Liver (tissue), 9 donors: ENCODE results near the gene IQSEC1. TPM values are rescaled to one million over a fixed set of nuclear protein-coding genes. Genes with fewer than 3 reads are reported as not detected.

Source experiments
- DNase-seq: peaks from one replicate; pipeline ENCODE4 v3.0.0-alpha.2; 2017; ENCODE audit warnings: low spot score
- H3K27ac ChIP-seq, 2 donors: one replicate each; pipeline ENCODE4 v1.7.0; 2013; ENCODE audit warnings: inconsistent platforms in 2 of 2, low read length in 2 of 2, control low read depth in 1 of 2, low read depth in 1 of 2, mild to moderate bottlenecking in 1 of 2
- H3K27me3 ChIP-seq, 4 donors: one replicate each; pipeline versions ENCODE4 v1.6.1 to v1.7.0; 2013; ENCODE audit warnings: low read length in 3 of 4, inconsistent platforms in 1 of 4, mild to moderate bottlenecking in 1 of 4, moderate library complexity in 1 of 4; ENCODE audit not compliant: control insufficient read depth in 4 of 4, insufficient read depth in 4 of 4
- H3K36me3 ChIP-seq, 4 donors: one replicate each; pipeline versions ENCODE4 v1.6.1 to v1.7.0; 2013; ENCODE audit warnings: low read length in 3 of 4, mild to moderate bottlenecking in 3 of 4, low read depth in 1 of 4, moderate library complexity in 1 of 4; ENCODE audit not compliant: control insufficient read depth in 4 of 4, insufficient read depth in 3 of 4
- H3K4me1 ChIP-seq, 4 donors: one replicate each; pipeline versions ENCODE4 v1.6.1 to v1.7.0; 2013; ENCODE audit warnings: low read length in 3 of 4, mild to moderate bottlenecking in 3 of 4, moderate library complexity in 1 of 4; ENCODE audit not compliant: control insufficient read depth in 4 of 4, insufficient read depth in 4 of 4
- H3K4me3 ChIP-seq, 3 donors: one replicate each; pipeline versions ENCODE4 v1.6.1 to v1.7.0; 2013; ENCODE audit warnings: low read length in 3 of 3, control low read depth in 1 of 3, low read depth in 1 of 3, mild to moderate bottlenecking in 1 of 3
- H3K9ac ChIP-seq, 2 donors: one replicate each; pipeline ENCODE4 v1.7.0; 2013; ENCODE audit warnings: low read length in 2 of 2, mild to moderate bottlenecking in 2 of 2, moderate library complexity in 2 of 2, control low read depth in 1 of 2, low read depth in 1 of 2
- H3K9me3 ChIP-seq, 4 donors: one replicate each; pipeline versions ENCODE4 v1.6.1 to v1.7.0; 2013; ENCODE audit warnings: low read length in 3 of 4; ENCODE audit not compliant: control insufficient read depth in 4 of 4
- EGR1 ChIP-seq, 2 donors: IDR thresholded peaks; 2 replicates each; pipeline ENCODE4 v1.6.1; 2016 to 2018; ENCODE audit warnings: antibody characterized with exemption in 2 of 2, low read depth in 2 of 2
- FOXA2 ChIP-seq: IDR thresholded peaks from 2 replicates; pipeline ENCODE4 v1.6.1; 2016; ENCODE audit warnings: antibody characterized with exemption
- GABPA ChIP-seq, 2 donors: IDR thresholded peaks in 1 of 2; conservative IDR thresholded peaks in 1 of 2; 2 replicates each; pipeline ENCODE4 v1.6.1; 2016; ENCODE audit warnings: antibody characterized with exemption in 2 of 2, mild to moderate bottlenecking in 1 of 2, moderate library complexity in 1 of 2
- HNF4A ChIP-seq, 2 donors: conservative IDR thresholded peaks; 2 replicates each; pipeline ENCODE4 v1.6.1; 2016; ENCODE audit warnings: antibody characterized with exemption in 2 of 2, mild to moderate bottlenecking in 2 of 2
- HNF4G ChIP-seq: IDR thresholded peaks from 2 replicates; pipeline ENCODE4 v1.6.1; 2016; ENCODE audit warnings: antibody characterized with exemption
- NR2F2 ChIP-seq: IDR thresholded peaks from 2 replicates; pipeline ENCODE4 v1.6.1; 2016; ENCODE audit warnings: antibody characterized with exemption
- RAD21 ChIP-seq, 2 donors: IDR thresholded peaks; 2 replicates each; pipeline ENCODE4 v1.6.1; 2016; ENCODE audit warnings: antibody characterized with exemption in 2 of 2, mild to moderate bottlenecking in 2 of 2
- RXRA ChIP-seq, 2 donors: IDR thresholded peaks; 2 replicates each; pipeline ENCODE4 v1.6.1; 2017 to 2018; ENCODE audit warnings: antibody characterized with exemption in 2 of 2, mild to moderate bottlenecking in 1 of 2
- SP1 ChIP-seq: IDR thresholded peaks from 2 replicates; pipeline ENCODE4 v1.6.1; 2018; ENCODE audit warnings: antibody characterized with exemption, mild to moderate bottlenecking
- WGBS: extraction: QIAGEN DNeasy Blood & Tissue Kit; methylation state at CpG from one replicate; pipeline ENCODE4 v1.1.7; 2013; 5-methylcytosine and 5-hydroxymethylcytosine counted together
- polyA plus RNA-seq, 2 donors: library from polyadenylated mRNA; stranded (reverse) in 1 of 2; unstranded in 1 of 2; fragments of 200-250 nt in 1 of 2; fragments of >200 nt in 1 of 2; fragmentation: Nextera tagmentation in 1 of 2; extraction: Ambion mirVana in 1 of 2; gene quantifications; one replicate each; pipeline versions ENCODE4 v1.2.1 to v1.2.3, GENCODE V29; 2013 to 2015
- total RNA-seq, 2 donors: library from RNA; depleted of rRNA; stranded (reverse); fragments of >200 nt; gene quantifications; one replicate each; pipeline ENCODE4 v1.2.3, GENCODE V29; 2014
- TF ChIP-seq, protein P1 (sequence below): fragments of 150-350 bp; IDR thresholded peaks from 2 replicates; pipeline ENCODE4 v1.5.1; 2017; ENCODE audit warnings: improper control_type of control experiment, low read depth, low read length; ENCODE audit not compliant: missing input control
- TF ChIP-seq, protein P2 (sequence below): IDR thresholded peaks from 2 replicates; pipeline ENCODE4 v1.6.1; 2016; ENCODE audit warnings: antibody characterized with exemption, mild to moderate bottlenecking
- TF ChIP-seq, protein P3 (sequence below): IDR thresholded peaks from 2 replicates; pipeline ENCODE4 v1.6.1; 2016; ENCODE audit warnings: antibody characterized with exemption
- TF ChIP-seq, protein P4 (sequence below): IDR thresholded peaks from 2 replicates; pipeline ENCODE4 v1.6.1; 2016; ENCODE audit warnings: antibody characterized with exemption
- donor health status: healthy.
- donor health status: healthy.
- donor health status: healthy.
- donor health status: healthy.
- donor health status: healthy.

The IQSEC1 gene
- total and polyA plus RNA-seq, 4 donors = 12.7 to 56.0 (median 36.2) TPM

DNA sequence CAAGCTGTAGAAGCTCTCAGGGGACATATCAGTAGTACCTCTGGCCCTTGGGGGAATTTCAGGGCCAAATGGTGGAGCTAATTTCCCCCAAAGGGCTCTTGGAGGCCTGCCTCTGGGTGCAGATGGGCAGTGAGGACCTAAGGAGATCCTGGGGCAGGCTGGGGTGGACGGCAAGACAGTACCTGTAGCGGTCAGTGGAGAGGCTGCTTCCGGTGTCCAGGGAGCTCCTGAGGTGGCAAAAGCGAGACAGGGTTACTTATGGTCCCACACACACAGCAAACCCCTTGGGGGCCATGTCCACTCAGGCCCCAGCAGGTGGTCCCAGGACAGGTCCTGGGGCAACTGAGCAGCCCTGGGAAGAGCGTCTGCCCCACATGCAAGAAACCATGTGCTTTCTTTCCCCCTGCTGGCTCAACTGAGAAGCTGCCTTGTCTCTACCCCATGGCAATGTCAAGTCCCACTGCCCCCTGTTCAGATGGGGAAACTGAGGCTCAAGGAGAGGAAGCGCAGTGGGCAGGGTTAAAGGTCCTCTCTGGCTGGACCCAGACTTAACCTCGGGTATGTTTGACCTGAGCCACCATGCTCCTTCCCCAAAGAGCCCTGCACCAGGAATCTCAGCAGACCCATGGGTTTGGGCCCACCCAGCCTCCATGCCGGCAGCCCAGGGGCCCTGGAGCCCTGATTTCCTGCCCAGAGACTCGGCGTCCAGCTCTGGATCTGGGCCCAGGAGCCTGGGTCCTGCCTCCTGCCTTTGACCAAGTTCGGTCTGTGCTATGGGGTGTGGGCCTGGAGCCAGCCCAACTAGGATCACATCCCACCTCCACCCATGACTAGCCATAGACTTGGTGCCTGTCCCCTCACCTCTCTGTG is 25.7 kb downstream of the IQSEC1 start:
- Histone ChIP-seq H3K27me3 (no peaks in the 10 kb centered on the region), H3K9me3 (no peaks in the 10 kb centered on the region), H3K9ac (no peak overlapping the region), H3K36me3 (no peaks in the 10 kb centered on the region), H3K27ac (no peak overlapping the region), H3K4me3 (no peak overlapping the region), H3K4me1 (no peaks in the 10 kb centered on the region)
- no peak for DNase-seq
- WGBS = 84% methylated on average over 11 of the region's 11 CpGs
- TF ChIP-seq, protein P1, sequence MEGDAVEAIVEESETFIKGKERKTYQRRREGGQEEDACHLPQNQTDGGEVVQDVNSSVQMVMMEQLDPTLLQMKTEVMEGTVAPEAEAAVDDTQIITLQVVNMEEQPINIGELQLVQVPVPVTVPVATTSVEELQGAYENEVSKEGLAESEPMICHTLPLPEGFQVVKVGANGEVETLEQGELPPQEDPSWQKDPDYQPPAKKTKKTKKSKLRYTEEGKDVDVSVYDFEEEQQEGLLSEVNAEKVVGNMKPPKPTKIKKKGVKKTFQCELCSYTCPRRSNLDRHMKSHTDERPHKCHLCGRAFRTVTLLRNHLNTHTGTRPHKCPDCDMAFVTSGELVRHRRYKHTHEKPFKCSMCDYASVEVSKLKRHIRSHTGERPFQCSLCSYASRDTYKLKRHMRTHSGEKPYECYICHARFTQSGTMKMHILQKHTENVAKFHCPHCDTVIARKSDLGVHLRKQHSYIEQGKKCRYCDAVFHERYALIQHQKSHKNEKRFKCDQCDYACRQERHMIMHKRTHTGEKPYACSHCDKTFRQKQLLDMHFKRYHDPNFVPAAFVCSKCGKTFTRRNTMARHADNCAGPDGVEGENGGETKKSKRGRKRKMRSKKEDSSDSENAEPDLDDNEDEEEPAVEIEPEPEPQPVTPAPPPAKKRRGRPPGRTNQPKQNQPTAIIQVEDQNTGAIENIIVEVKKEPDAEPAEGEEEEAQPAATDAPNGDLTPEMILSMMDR = peak; percentile 5
- no peak for TF ChIP-seq HNF4G

DNA sequence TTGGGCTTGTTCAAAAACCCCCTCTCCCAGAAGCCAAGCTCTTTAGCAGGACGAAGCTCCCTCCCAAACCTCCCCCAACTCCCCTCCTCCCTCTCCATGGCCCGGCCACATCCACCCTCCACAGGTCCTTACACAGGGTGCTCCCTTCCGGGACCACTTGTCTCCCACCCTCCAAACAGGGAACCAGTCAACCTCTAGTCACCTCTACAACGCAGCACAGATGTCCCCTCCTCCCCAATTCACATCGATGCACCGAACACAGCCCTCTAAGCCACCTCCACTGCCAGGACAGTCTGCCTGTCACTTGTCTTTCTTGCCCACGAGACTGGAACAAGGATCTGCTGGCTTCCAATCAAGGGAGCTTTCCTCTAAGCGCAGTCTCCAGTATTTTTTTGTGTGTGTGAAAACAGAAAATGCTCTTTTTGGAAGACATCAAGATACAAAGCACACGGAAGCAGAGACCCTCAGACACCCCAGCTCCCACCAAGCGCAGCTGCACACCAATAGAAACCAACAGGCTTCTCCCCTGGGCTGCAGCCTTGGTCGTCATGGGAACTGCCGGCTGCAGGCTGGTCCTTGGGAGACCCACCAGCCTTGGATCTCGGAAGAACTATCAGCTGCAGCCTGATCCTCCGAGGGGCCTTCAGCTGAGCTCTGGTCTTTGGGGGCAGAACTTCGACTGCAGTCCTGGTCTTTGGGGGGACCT is 26.5 kb downstream of the IQSEC1 start:
- TF ChIP-seq EGR1 (IDR thresholded peaks at IDR 0.05; ENCODE audit: low read depth in 2 of 2) (no peak), NR2F2 (no peak), HNF4G (no peak), SP1 (no peak), RAD21 (IDR thresholded peaks at IDR 0.05) (no peak), FOXA2 (no peak), RXRA (IDR thresholded peaks at IDR 0.05) (no peak), GABPA (IDR thresholded peaks at IDR 0.05 in 1 of 2, conservative IDR thresholded peaks at IDR 0.05 in 1 of 2) (no peak), HNF4A (conservative IDR thresholded peaks at IDR 0.05) (no peak)
- TF ChIP-seq, protein P2, sequence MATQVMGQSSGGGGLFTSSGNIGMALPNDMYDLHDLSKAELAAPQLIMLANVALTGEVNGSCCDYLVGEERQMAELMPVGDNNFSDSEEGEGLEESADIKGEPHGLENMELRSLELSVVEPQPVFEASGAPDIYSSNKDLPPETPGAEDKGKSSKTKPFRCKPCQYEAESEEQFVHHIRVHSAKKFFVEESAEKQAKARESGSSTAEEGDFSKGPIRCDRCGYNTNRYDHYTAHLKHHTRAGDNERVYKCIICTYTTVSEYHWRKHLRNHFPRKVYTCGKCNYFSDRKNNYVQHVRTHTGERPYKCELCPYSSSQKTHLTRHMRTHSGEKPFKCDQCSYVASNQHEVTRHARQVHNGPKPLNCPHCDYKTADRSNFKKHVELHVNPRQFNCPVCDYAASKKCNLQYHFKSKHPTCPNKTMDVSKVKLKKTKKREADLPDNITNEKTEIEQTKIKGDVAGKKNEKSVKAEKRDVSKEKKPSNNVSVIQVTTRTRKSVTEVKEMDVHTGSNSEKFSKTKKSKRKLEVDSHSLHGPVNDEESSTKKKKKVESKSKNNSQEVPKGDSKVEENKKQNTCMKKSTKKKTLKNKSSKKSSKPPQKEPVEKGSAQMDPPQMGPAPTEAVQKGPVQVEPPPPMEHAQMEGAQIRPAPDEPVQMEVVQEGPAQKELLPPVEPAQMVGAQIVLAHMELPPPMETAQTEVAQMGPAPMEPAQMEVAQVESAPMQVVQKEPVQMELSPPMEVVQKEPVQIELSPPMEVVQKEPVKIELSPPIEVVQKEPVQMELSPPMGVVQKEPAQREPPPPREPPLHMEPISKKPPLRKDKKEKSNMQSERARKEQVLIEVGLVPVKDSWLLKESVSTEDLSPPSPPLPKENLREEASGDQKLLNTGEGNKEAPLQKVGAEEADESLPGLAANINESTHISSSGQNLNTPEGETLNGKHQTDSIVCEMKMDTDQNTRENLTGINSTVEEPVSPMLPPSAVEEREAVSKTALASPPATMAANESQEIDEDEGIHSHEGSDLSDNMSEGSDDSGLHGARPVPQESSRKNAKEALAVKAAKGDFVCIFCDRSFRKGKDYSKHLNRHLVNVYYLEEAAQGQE = no peak
- TF ChIP-seq, protein P3, sequence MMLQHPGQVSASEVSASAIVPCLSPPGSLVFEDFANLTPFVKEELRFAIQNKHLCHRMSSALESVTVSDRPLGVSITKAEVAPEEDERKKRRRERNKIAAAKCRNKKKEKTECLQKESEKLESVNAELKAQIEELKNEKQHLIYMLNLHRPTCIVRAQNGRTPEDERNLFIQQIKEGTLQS = no peak
- TF ChIP-seq, protein P4, sequence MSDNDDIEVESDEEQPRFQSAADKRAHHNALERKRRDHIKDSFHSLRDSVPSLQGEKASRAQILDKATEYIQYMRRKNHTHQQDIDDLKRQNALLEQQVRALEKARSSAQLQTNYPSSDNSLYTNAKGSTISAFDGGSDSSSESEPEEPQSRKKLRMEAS = no peak
- 91% methylated on average over 15 of the region's 15 CpGs for WGBS
- H3K9ac ChIP-seq = no peak overlapping the region
- H3K27me3 ChIP-seq = no peaks in the 10 kb centered on the region
- no peak for DNase-seq
- no peaks in the 10 kb centered on the region for H3K36me3 ChIP-seq
- no peak overlapping the region for H3K27ac ChIP-seq
- no peaks in the 10 kb centered on the region for H3K4me1 ChIP-seq
- H3K9me3 ChIP-seq = no peaks in the 10 kb centered on the region
- no peak overlapping the region for H3K4me3 ChIP-seq
